HEK293 (cell line): ENCODE data around the gene ANK2.

Source experiments
- CTCF ChIA-PET: fragments of 350-600 bp; formaldehyde crosslinking; extraction: SDS; loops from one replicate; lab custom pipeline; 2021; ENCODE audit warnings: antibody characterized with exemption; lab: Yijun Ruan, JAX
- POLR2A ChIA-PET: fragments of 300-600 bp; formaldehyde crosslinking; extraction: SDS; loops from one replicate; lab custom pipeline; 2020; ENCODE audit warnings: antibody characterized with exemption, inconsistent platforms; lab: Yijun Ruan, JAX
- H3K27ac ChIP-seq: fragments of 200-500 bp; sonication (Bioruptor generic); 2 replicates; pipeline ENCODE4 v1.5.1; 2014; ENCODE audit warnings: low read depth, low read length, control low read depth, inconsistent platforms; ENCODE audit errors: extremely low read depth
- H3K36me3 ChIP-seq, 2 experiments: fragments of 200-500 bp in 1 of 2; sonication (Bioruptor generic) in 1 of 2; 1 replicate in 1 of 2; 2 replicates in 1 of 2; pipeline ENCODE4 v1.5.1; 2014 to 2017; ENCODE audit warnings: inconsistent platforms in 2 of 2, low read length in 2 of 2; ENCODE audit not compliant: control insufficient read depth in 2 of 2, insufficient read depth in 1 of 2
- H3K4me1 ChIP-seq: fragments of 200-500 bp; sonication (Bioruptor generic); 2 replicates; pipeline ENCODE4 v1.5.1; 2014; ENCODE audit warnings: mild to moderate bottlenecking, low read length, inconsistent platforms; ENCODE audit not compliant: control insufficient read depth, insufficient read depth
- H3K4me3 ChIP-seq: 2 replicates; pipeline ENCODE4 v1.5.1; 2011; ENCODE audit warnings: low read depth, mild to moderate bottlenecking, control low read depth, low read length, moderate library complexity
- H3K9me3 ChIP-seq: fragments of 200-500 bp; sonication (Bioruptor generic); 2 replicates; pipeline ENCODE4 v1.5.1; 2014; ENCODE audit warnings: low read depth, low read length, inconsistent platforms; ENCODE audit not compliant: control insufficient read depth, insufficient read depth
- HOXA7 ChIP-seq: sonication (generic); formaldehyde crosslinking; IDR thresholded peaks from 2 replicates; pipeline ENCODE4 v1.8.1; 2022; ENCODE audit warnings: missing genetic modification reagents, borderline replicate concordance
- KLF7 ChIP-seq: fragments of 450-650 bp; formaldehyde crosslinking; IDR thresholded peaks from 2 replicates; pipeline ENCODE4 v1.5.1; 2016; ENCODE audit warnings: missing biosample characterization, missing genetic modification characterization, borderline replicate concordance
- KLF9 ChIP-seq: fragments of 450-650 bp; formaldehyde crosslinking; IDR thresholded peaks from 2 replicates; pipeline ENCODE4 v1.5.1; 2016; ENCODE audit warnings: missing biosample characterization, missing genetic modification characterization, low read depth
- ZBTB48 ChIP-seq: fragments of 450-650 bp; formaldehyde crosslinking; IDR thresholded peaks from 2 replicates; pipeline ENCODE4 v1.5.1; 2016; ENCODE audit warnings: missing biosample characterization, missing genetic modification characterization
- ZNF404 ChIP-seq: fragments of 450-650 bp; formaldehyde crosslinking; IDR thresholded peaks from 2 replicates; pipeline ENCODE4 v1.5.1; 2017; ENCODE audit warnings: missing biosample characterization, missing genetic modification characterization
- ZNF521 ChIP-seq: fragments of 450-650 bp; formaldehyde crosslinking; IDR thresholded peaks from 2 replicates; pipeline ENCODE4 v1.5.1; 2017; ENCODE audit warnings: missing biosample characterization, mild to moderate bottlenecking, missing genetic modification characterization
- ZNF624 ChIP-seq: fragments of 450-650 bp; formaldehyde crosslinking; IDR thresholded peaks from 2 replicates; pipeline ENCODE4 v1.5.1; 2017; ENCODE audit warnings: missing biosample characterization, missing genetic modification characterization
- ZNF747 ChIP-seq: fragments of 450-650 bp; formaldehyde crosslinking; IDR thresholded peaks from 2 replicates; pipeline ENCODE4 v1.5.1; 2016; ENCODE audit warnings: missing biosample characterization, missing genetic modification characterization
- ZNF776 ChIP-seq: fragments of 450-650 bp; formaldehyde crosslinking; IDR thresholded peaks from 2 replicates; pipeline ENCODE4 v1.5.0; 2017; ENCODE audit warnings: missing biosample characterization, missing genetic modification characterization, borderline replicate concordance
- ZNF777 ChIP-seq: fragments of 450-650 bp; formaldehyde crosslinking; IDR thresholded peaks from 2 replicates; pipeline ENCODE4 v1.5.1; 2017; ENCODE audit warnings: missing biosample characterization, missing genetic modification characterization, borderline replicate concordance
- TF ChIP-seq, protein P1 (sequence below): fragments of 450-650 bp; formaldehyde crosslinking; IDR thresholded peaks from 2 replicates; pipeline ENCODE4 v1.5.0; 2017; ENCODE audit warnings: missing biosample characterization, missing genetic modification characterization, borderline replicate concordance

The ANK2 gene

DNA sequence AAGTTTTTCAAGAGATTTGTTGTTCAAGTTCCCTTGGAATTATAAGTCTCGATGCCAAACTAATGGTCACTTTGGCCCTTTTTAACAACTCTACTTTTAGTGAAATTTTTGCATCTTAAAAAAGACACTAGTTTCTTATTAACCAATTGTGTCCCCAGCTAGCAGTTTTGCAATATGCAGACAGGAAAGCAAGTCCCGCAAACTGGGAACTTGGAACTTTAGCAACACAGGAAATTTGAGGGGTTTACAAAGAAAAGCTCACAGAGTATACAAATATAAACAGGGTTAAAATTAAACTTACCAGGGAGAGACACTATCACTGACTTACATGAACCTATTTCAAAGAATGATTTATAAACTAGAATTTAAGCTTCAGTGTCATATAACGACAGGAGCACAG lies 137.9 kb downstream of the ANK2 start (continued):
- TF ChIP-seq, protein P1, sequence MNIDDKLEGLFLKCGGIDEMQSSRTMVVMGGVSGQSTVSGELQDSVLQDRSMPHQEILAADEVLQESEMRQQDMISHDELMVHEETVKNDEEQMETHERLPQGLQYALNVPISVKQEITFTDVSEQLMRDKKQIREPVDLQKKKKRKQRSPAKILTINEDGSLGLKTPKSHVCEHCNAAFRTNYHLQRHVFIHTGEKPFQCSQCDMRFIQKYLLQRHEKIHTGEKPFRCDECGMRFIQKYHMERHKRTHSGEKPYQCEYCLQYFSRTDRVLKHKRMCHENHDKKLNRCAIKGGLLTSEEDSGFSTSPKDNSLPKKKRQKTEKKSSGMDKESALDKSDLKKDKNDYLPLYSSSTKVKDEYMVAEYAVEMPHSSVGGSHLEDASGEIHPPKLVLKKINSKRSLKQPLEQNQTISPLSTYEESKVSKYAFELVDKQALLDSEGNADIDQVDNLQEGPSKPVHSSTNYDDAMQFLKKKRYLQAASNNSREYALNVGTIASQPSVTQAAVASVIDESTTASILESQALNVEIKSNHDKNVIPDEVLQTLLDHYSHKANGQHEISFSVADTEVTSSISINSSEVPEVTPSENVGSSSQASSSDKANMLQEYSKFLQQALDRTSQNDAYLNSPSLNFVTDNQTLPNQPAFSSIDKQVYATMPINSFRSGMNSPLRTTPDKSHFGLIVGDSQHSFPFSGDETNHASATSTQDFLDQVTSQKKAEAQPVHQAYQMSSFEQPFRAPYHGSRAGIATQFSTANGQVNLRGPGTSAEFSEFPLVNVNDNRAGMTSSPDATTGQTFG (tag by site-specific recombination), result no peak
- no peak for TF ChIP-seq ZBTB48 (tag by site-specific recombination)

DNA sequence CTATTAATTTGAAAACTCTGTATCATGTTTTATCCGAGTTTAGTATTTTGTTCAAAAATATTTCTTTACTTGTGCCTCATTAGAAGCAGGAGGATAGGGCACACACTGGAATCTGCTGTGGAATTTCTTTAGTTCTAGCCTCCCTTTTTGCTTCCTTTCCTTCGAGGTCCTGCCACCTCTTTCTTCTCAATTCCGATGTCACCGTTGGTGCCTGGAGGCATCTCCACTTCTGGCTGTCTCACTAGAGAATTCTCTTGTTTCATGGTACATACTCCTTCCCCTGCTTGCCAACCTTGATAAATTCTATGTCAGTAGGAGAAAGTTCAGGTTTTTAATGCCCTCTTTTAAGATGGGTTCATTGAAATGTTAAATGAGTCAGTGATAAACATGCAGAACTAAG lies 140.1 kb downstream of the ANK2 start:
- H3K36me3 ChIP-seq, result no peaks in the 10 kb centered on the region
- H3K4me1 ChIP-seq, result no peaks in the 10 kb centered on the region
- CTCF ChIA-PET, result interaction anchor here (0.6 kb wide), 1 partner anchor 67 kb away, joined by 3 read pairs; no protein-coding TSS in a partner anchor
- TF ChIP-seq KLF9 (tag by site-specific recombination) (no peak), ZNF404 (tag by site-specific recombination) (no peak)
- TF ChIP-seq, all 188 proteins: peak for 0
- POLR2A ChIA-PET, result no interaction called here
- H3K27ac ChIP-seq, result no peak overlapping the region
- H3K9me3 ChIP-seq, result no peaks in the 10 kb centered on the region
- no peak overlapping the region for H3K4me3 ChIP-seq

DNA sequence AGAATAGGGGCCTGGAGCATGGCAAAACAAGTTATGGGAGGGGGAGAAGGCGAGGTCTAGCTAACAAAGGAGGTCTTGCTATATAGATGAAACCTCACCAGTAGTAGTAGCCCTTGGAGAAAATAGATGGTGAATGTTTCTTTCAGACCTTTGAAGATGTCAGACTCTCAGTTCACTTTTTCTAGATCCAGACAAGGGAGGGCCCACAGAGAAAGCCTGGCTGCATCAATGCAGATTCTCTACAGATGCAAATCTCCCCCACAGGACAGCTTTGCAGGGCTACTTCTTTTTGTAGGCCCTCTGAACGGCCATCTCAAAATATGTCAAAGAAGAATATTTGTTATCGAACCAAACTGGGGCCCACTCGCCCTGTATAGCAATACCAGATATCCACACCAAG lies 159.7 kb downstream of the ANK2 start:
- Histone ChIP-seq H3K4me1 (no peaks in the 10 kb centered on the region), H3K27ac (no peak overlapping the region), H3K9me3 (no peaks in the 10 kb centered on the region), H3K4me3 (no peak overlapping the region), H3K36me3 (no peaks in the 10 kb centered on the region)
- ChIA-PET POLR2A (no interaction called here), CTCF (no interaction called here)
- TF ChIP-seq KLF7 (tag by site-specific recombination), result no peak

DNA sequence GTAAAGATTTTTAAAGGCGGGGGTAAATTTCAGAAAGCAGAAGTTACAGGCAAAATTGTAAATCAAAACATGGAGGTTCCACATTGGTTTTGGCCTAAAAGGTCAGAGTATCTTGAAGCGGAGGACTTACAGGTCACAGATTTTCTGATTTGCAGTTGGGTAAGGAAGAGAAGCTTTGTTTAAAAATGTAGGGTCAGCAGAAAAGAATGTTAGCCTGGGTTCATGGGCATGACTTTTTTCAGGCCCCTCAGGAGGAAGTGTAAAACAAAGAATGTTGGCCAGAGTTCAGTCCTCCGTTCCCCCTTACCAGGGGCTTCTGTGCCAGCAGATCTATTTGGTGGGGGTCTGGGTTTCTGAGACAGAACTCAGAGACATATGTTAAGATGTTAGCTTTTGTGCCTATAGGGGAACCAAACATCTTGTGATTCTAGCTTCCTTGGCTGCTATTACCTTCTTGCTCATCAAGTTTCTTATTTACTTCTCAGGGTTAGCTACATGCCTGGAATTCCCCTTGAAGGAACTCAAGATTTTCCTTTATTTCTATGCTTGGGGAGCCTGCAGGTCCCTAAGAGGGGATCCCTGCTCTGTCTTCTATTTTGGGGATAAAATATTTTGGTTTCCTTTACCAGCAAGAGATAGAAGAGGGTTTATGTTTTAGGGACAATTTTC lies 160.3 kb downstream of the ANK2 start:
- no peaks in the 10 kb centered on the region for H3K36me3 ChIP-seq
- CTCF ChIA-PET, result no interaction called here
- TF ChIP-seq ZNF521, result no peak
- no peak for TF ChIP-seq ZNF777 (tag by site-specific recombination)
- no peak for TF ChIP-seq ZNF776 (tag by site-specific recombination)
- no peak for TF ChIP-seq HOXA7
- TF ChIP-seq ZNF747, result no peak
- POLR2A ChIA-PET, result no interaction called here
- H3K4me1 ChIP-seq, result no peaks in the 10 kb centered on the region
- H3K4me3 ChIP-seq, result no peak overlapping the region
- no peaks in the 10 kb centered on the region for H3K9me3 ChIP-seq
- H3K27ac ChIP-seq, result no peak overlapping the region

DNA sequence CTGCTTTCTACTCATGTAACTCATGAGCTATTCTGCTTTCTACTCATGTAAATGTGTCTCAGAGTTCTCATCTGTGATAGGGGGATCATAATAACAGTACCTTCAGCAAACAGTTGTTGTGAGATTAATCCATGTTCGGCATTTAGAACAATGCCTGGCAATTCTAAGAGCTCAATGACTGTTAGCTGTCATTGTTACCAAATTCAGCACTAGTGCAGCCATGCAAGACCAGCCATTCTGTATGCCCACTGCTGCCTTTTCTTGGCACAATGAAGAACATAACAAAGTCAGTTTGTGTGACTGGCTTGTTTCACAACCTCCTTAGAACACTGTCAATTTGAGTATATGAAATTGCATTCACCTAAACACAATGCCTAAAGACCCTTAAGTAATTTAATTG lies 163.2 kb downstream of the ANK2 start:
- H3K9me3 ChIP-seq, result no peaks in the 10 kb centered on the region
- H3K27ac ChIP-seq, result no peak overlapping the region
- POLR2A ChIA-PET, result no interaction called here
- H3K4me1 ChIP-seq, result no peaks in the 10 kb centered on the region
- TF ChIP-seq ZNF624 (tag by site-specific recombination) (no peak), ZBTB48 (tag by site-specific recombination) (no peak)
- CTCF ChIA-PET, result interaction anchor here (0.9 kb wide), 1 partner anchor 99 kb away, joined by 3 read pairs; no protein-coding TSS in a partner anchor
- no peaks in the 10 kb centered on the region for H3K36me3 ChIP-seq
- no peak overlapping the region for H3K4me3 ChIP-seq
